ENCODE measurements around the gene PLCXD3.

The PLCXD3 gene

DNA sequence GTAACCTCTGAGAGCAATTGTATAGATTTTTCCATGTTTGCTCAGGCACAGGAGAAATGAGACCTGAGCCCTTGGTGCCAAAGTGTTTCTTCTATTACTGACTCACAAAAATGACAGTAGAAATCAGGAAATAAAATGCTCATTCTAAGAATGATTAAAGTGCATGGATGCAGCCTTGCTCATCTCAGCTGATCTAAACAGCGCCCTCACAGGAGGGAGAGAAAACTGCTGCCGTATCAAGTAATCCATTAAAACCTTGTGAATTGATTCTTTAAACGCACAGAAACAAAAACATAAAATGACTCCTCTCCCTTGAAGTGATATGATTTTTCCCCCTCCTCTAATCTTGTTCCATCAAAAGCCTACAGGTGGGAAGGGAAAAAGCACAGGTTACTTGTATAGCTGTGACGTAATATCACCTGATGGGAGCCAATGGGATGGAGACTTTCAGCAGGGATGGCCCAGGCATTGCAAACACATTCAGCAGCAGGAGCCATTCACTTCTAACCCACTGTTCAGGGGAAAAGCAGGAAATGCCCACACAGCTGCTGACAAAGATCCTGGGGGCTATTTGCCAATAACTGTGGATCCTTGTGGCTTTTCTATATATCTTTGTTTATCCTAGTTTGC is 76.7 kb downstream of the PLCXD3 start:
- Histone ChIP-seq H3K27ac (ENCODE audit: low read length) (no peak overlapping the region), H3K9me3 (ENCODE audit: control insufficient read depth in 1 of 2, low read length in 2 of 2) (no peaks in the 10 kb centered on the region), H3K27me3 (ENCODE audit: low read depth, low read length) (no peaks in the 10 kb centered on the region), H3K4me1 (ENCODE audit: control insufficient read depth in 1 of 2, insufficient read depth in 2 of 2, low read length in 2 of 2) (no peaks in the 10 kb centered on the region), H3K4me3 (ENCODE audit: low read depth in 1 of 2, low read length in 2 of 2) (no peak overlapping the region), H3K36me3 (ENCODE audit: control insufficient read depth in 1 of 2, insufficient read depth in 2 of 2, low read length in 2 of 2) (no peaks in the 10 kb centered on the region)

DNA sequence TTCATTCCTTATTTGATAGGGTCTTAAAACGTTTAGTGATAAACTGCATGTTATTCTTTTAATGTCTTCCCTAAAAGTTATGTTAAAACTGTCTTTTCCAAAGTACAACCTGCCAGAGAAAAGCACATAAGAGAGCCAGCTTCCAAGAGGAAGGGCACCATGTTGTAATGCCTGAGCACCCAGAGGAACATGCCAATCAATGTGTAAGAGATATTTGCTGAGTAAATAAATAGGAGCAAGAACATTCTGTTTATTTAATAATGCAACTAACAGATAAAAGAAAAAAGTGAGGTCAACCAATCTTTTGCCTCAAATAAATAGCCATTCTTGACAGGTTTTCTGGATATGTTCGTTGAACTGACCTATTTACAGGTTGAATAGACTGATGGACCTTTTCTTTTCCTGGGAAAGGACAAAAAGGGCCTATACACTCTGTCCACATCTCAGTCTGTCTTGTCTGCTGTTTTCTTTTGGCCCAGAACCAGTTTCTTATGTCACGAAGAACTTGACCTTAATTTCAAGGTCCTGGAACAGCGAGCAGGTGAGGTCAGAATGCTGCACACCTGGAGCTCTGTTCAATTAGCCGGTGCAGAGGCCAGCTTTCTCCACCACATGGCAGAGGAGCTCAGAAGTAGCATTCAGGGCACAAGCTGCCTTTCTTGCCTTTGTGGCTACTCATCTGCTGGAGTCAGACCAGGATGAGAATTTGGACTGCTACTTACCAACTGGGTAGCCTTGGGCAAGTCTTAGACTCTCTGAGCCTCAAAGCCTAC is 77.7 kb downstream of the PLCXD3 start:
- Histone ChIP-seq H3K4me3 (ENCODE audit: low read depth in 1 of 2, low read length in 2 of 2) (no peak overlapping the region), H3K4me1 (ENCODE audit: control insufficient read depth in 1 of 2, insufficient read depth in 2 of 2, low read length in 2 of 2) (no peaks in the 10 kb centered on the region), H3K27me3 (ENCODE audit: low read depth, low read length) (no peaks in the 10 kb centered on the region), H3K9me3 (ENCODE audit: control insufficient read depth in 1 of 2, low read length in 2 of 2) (no peaks in the 10 kb centered on the region), H3K36me3 (ENCODE audit: control insufficient read depth in 1 of 2, insufficient read depth in 2 of 2, low read length in 2 of 2) (no peaks in the 10 kb centered on the region), H3K27ac (ENCODE audit: low read length) (no peak overlapping the region)

DNA sequence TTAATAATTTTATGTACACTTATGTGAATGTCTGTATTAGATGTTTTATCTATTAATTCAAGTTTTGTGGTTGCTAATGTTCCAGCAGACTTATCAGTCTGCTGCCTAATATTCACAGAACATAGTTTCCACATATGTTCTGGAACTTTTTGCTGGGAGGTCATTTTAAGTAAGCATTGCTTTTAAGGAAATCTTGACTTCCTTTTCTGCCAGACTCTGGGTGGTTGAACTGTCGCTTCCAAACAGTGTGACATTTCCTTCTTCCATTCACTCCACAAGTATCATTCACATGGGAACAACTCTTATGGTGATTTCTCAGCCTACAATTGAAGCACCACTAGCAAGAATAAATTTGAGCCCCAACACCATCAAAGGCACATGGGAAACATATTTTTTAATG is 82.9 kb downstream of the PLCXD3 start:
- Histone ChIP-seq H3K27me3 (ENCODE audit: low read depth, low read length) (no peaks in the 10 kb centered on the region), H3K9me3 (ENCODE audit: control insufficient read depth in 1 of 2, low read length in 2 of 2) (no peaks in the 10 kb centered on the region), H3K4me1 (ENCODE audit: control insufficient read depth in 1 of 2, insufficient read depth in 2 of 2, low read length in 2 of 2) (no peaks in the 10 kb centered on the region), H3K27ac (ENCODE audit: low read length) (no peak overlapping the region), H3K36me3 (ENCODE audit: control insufficient read depth in 1 of 2, insufficient read depth in 2 of 2, low read length in 2 of 2) (no peaks in the 10 kb centered on the region), H3K4me3 (ENCODE audit: low read depth in 1 of 2, low read length in 2 of 2) (no peak overlapping the region)

DNA sequence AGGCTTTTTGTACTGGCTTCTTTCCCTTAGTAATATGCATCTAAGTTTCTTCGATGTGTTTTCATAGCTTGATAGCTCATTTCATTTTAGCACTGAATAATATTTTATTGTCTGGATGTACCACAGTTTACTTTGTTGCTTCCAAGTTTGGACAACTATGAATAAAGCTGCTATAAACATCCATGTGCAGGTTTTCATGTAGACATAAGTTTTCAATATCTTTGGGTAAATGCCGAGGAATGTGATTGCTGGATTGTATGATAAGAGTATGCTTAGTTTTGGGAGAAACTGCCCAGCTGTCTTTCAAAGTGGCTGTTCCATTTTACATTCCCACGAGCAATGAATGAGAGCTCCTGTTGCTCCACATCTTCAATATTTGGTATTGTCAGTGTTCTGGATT is 84.7 kb downstream of the PLCXD3 start:
- Histone ChIP-seq H3K27me3 (ENCODE audit: low read depth, low read length) (no peaks in the 10 kb centered on the region), H3K9me3 (ENCODE audit: control insufficient read depth in 1 of 2, low read length in 2 of 2) (no peaks in the 10 kb centered on the region), H3K4me1 (ENCODE audit: control insufficient read depth in 1 of 2, insufficient read depth in 2 of 2, low read length in 2 of 2) (no peaks in the 10 kb centered on the region), H3K4me3 (ENCODE audit: low read depth in 1 of 2, low read length in 2 of 2) (no peak overlapping the region), H3K27ac (ENCODE audit: low read length) (no peak overlapping the region), H3K36me3 (ENCODE audit: control insufficient read depth in 1 of 2, insufficient read depth in 2 of 2, low read length in 2 of 2) (no peaks in the 10 kb centered on the region)

DNA sequence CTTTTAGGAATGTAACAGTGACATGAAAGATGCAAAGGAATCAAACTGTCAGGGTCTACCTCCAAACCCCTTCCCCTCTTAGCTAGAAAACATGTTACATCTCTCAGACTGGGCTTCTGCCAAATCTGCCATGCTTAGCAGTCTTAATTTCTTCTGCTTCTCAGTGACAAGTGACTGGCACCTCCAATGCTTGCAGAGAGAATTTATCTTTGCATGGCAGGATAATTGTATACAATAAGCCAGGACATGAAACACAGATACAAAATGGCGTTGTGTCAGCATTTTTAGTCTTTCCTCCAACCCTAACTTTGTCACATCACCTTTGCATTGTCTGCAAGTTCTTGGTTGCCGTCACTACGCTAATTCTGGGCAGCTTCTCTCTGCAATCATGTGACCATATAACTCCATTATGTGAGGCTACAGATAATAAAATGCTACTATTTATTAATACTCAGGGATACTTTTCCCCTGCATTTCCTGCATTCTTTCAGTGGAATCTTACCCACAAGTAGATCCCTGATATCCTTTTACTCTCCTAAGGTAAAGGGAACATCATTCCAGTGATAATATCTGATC is 89.8 kb downstream of the PLCXD3 start:
- Histone ChIP-seq H3K9me3 (ENCODE audit: control insufficient read depth in 1 of 2, low read length in 2 of 2) (no peaks in the 10 kb centered on the region), H3K36me3 (ENCODE audit: control insufficient read depth in 1 of 2, insufficient read depth in 2 of 2, low read length in 2 of 2) (no peaks in the 10 kb centered on the region), H3K4me3 (ENCODE audit: low read depth in 1 of 2, low read length in 2 of 2) (no peak overlapping the region), H3K4me1 (ENCODE audit: control insufficient read depth in 1 of 2, insufficient read depth in 2 of 2, low read length in 2 of 2) (no peaks in the 10 kb centered on the region), H3K27ac (ENCODE audit: low read length) (no peak overlapping the region), H3K27me3 (ENCODE audit: low read depth, low read length) (no peaks in the 10 kb centered on the region)

DNA sequence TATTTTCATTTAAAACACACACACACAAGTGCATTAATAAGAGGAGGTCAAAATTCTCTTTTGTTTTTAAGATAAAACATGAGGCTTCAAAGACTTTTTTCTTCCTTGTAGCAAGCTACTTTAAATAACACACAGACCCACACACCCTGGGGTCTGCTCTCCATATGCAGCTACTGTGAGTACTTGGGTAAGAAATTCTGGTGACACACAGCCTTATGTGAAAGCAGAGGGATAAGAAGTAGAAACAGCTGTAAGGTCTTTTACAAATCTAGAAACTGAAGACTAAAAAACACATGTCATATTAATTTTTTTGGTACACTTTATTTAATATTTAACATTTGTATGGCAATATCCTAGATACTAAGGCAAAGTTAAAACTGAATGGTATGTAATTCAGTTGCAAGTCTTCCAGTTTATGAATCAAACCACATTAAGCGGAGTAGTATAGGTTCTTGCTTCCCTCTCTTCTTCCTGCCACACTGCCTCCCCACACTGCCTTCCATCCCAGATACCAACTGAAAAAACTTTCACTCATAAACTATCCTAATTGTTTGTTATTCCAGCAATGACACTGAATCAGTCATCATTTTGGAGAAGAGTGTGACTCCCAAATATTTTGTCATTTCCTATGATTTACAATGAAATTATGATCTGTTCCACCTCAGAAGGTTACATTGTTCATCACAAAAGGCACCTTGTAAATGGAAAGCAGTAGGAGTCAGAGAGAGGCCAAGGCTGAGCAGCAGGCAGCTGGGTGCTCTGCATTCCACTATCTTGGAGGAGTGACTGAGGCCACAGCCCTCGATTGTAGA is 92.0 kb downstream of the PLCXD3 start:
- no peaks in the 10 kb centered on the region for H3K36me3 ChIP-seq (ENCODE audit: control insufficient read depth in 1 of 2, insufficient read depth in 2 of 2, low read length in 2 of 2)
- no peaks in the 10 kb centered on the region for H3K4me1 ChIP-seq (ENCODE audit: control insufficient read depth in 1 of 2, insufficient read depth in 2 of 2, low read length in 2 of 2)
- H3K27me3 ChIP-seq (ENCODE audit: low read depth, low read length): no peaks in the 10 kb centered on the region
- H3K9me3 ChIP-seq (ENCODE audit: control insufficient read depth in 1 of 2, low read length in 2 of 2): no peaks in the 10 kb centered on the region
- H3K27ac ChIP-seq (ENCODE audit: low read length): no peak overlapping the region
- no peak overlapping the region for H3K4me3 ChIP-seq (ENCODE audit: low read depth in 1 of 2, low read length in 2 of 2)

DNA sequence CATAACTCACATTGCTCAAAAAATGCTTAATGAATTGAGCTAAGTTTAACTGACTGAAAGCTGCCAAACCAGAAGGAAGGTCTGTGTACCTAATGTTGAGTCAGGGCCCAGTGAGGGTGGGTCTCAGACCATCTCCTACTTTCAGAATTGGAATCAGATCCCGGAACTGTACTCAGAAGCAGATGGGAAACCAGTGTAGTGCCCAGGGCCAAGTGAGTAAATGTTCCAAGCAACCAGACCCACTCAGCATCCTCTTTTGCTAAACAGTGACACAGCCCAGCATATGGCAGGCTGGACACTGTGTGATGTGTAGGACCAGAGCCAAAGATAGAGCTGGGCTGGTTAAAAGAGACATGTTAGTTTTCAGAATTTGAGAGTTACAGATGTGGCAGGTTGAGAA is 94.1 kb downstream of the PLCXD3 start:
- Histone ChIP-seq H3K4me1 (ENCODE audit: control insufficient read depth in 1 of 2, insufficient read depth in 2 of 2, low read length in 2 of 2) (no peaks in the 10 kb centered on the region), H3K36me3 (ENCODE audit: control insufficient read depth in 1 of 2, insufficient read depth in 2 of 2, low read length in 2 of 2) (no peaks in the 10 kb centered on the region), H3K4me3 (ENCODE audit: low read depth in 1 of 2, low read length in 2 of 2) (no peak overlapping the region), H3K27ac (ENCODE audit: low read length) (no peak overlapping the region), H3K9me3 (ENCODE audit: control insufficient read depth in 1 of 2, low read length in 2 of 2) (no peaks in the 10 kb centered on the region), H3K27me3 (ENCODE audit: low read depth, low read length) (no peaks in the 10 kb centered on the region)

DNA sequence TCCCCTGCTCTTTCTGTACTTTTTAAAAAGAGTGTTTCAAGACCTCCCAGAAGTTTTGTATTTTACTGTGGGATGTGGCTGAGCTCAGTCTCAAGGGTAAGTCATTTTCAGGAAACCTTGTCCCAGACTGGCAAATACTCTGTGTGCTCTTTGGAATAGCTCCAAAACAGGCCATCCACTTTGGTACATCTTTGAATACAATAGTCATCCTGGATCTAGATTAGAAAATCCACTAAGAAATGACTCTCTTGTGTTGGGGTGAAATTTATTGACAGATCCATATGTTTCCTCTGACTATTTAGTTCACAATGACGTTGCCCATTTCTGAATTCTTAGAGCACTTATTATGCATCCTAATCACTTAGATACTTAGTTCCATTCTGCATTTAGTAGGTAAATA is 95.2 kb downstream of the PLCXD3 start:
- no peaks in the 10 kb centered on the region for H3K27me3 ChIP-seq (ENCODE audit: low read depth, low read length)
- H3K4me3 ChIP-seq (ENCODE audit: low read depth in 1 of 2, low read length in 2 of 2): no peak overlapping the region
- no peaks in the 10 kb centered on the region for H3K4me1 ChIP-seq (ENCODE audit: control insufficient read depth in 1 of 2, insufficient read depth in 2 of 2, low read length in 2 of 2)
- no peak overlapping the region for H3K27ac ChIP-seq (ENCODE audit: low read length)
- no peaks in the 10 kb centered on the region for H3K36me3 ChIP-seq (ENCODE audit: control insufficient read depth in 1 of 2, insufficient read depth in 2 of 2, low read length in 2 of 2)
- H3K9me3 ChIP-seq (ENCODE audit: control insufficient read depth in 1 of 2, low read length in 2 of 2): no peaks in the 10 kb centered on the region

DNA sequence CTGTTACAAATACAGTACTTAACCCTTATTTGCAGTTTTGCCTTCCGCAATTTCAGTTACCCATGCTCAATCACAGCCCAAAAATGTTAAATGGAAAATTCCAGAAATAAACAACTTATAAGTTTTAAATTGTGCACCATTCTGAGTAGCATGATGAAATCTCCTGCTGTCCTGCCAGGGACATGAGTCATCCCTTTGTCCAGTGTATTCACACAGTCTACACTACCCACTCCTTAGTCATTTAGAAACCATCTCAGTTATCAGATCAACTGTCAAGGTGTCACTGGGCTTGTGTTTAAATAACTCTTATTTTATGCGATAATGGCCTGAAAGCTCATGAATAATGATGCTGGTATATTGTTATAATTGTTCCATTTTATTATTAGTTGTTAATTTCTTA is 95.8 kb downstream of the PLCXD3 start:
- Histone ChIP-seq H3K27ac (ENCODE audit: low read length) (no peak overlapping the region), H3K27me3 (ENCODE audit: low read depth, low read length) (no peaks in the 10 kb centered on the region), H3K4me3 (ENCODE audit: low read depth in 1 of 2, low read length in 2 of 2) (no peak overlapping the region), H3K36me3 (ENCODE audit: control insufficient read depth in 1 of 2, insufficient read depth in 2 of 2, low read length in 2 of 2) (no peaks in the 10 kb centered on the region), H3K4me1 (ENCODE audit: control insufficient read depth in 1 of 2, insufficient read depth in 2 of 2, low read length in 2 of 2) (no peaks in the 10 kb centered on the region), H3K9me3 (ENCODE audit: control insufficient read depth in 1 of 2, low read length in 2 of 2) (no peaks in the 10 kb centered on the region)

DNA sequence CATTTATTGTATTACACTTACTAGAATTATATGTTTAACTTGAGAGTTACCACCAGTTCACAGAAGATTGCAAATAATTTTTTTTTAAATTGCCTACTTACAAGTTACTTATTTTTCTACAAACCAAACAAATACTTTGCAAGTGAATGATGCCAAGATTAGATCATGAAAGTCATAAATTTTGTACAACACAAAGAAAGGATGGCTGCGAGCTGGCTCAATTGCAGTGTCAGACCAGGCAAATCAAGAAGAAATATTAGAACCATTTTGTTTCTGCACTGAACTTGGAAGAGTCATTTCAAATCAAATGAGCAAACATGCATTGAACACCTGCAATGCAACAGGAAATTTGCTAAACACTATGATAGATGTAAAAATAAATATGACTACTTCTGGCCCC is 97.3 kb downstream of the PLCXD3 start:
- Histone ChIP-seq H3K4me1 (ENCODE audit: control insufficient read depth in 1 of 2, insufficient read depth in 2 of 2, low read length in 2 of 2) (no peaks in the 10 kb centered on the region), H3K27me3 (ENCODE audit: low read depth, low read length) (no peaks in the 10 kb centered on the region), H3K36me3 (ENCODE audit: control insufficient read depth in 1 of 2, insufficient read depth in 2 of 2, low read length in 2 of 2) (no peaks in the 10 kb centered on the region), H3K4me3 (ENCODE audit: low read depth in 1 of 2, low read length in 2 of 2) (no peak overlapping the region), H3K27ac (ENCODE audit: low read length) (no peak overlapping the region), H3K9me3 (ENCODE audit: control insufficient read depth in 1 of 2, low read length in 2 of 2) (no peaks in the 10 kb centered on the region)

DNA sequence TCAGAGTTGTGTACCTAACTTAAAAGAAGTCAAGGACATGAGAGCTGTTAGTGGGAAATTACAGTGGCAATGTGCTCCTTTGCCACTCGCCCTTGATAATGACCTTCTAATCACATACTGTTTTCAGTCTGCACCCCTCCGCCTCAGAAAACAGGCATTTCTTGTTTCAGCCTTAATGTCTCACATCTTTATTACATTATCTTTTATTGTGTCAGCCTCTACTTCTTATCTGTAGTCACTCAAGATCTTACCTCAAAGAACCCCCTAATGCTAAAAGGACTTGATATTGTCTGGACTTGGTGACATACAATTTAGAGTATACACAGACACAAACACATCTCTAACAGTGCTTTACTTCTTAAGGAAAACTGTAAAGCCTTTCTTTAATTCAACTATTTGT is 97.9 kb downstream of the PLCXD3 start:
- H3K4me3 ChIP-seq (ENCODE audit: low read depth in 1 of 2, low read length in 2 of 2): no peak overlapping the region
- no peaks in the 10 kb centered on the region for H3K27me3 ChIP-seq (ENCODE audit: low read depth, low read length)
- H3K4me1 ChIP-seq (ENCODE audit: control insufficient read depth in 1 of 2, insufficient read depth in 2 of 2, low read length in 2 of 2): no peaks in the 10 kb centered on the region
- H3K36me3 ChIP-seq (ENCODE audit: control insufficient read depth in 1 of 2, insufficient read depth in 2 of 2, low read length in 2 of 2): no peaks in the 10 kb centered on the region
- H3K9me3 ChIP-seq (ENCODE audit: control insufficient read depth in 1 of 2, low read length in 2 of 2): no peaks in the 10 kb centered on the region
- H3K27ac ChIP-seq (ENCODE audit: low read length): no peak overlapping the region

Data from muscle layer of duodenum (tissue), 2 donors.